GM12878 (cell line): Measurements from ENCODE around the gene AP3D1.
A peak's percentile ranks its signal among the peaks of the same experiment; 100 is the strongest.

Experiments used
- NR2F1 ChIP-seq: fragments of 450-650 bp; conservative IDR thresholded peaks from 2 replicates; pipeline ENCODE4 v1.6.1; 2017; ENCODE audit warnings: mild to moderate bottlenecking
- USF1 ChIP-seq: IDR thresholded peaks from 2 replicates; pipeline ENCODE4 v1.6.1; 2011; ENCODE audit warnings: borderline replicate concordance, low read depth, mild to moderate bottlenecking, moderate library complexity, mixed read lengths, low read length; ENCODE audit not compliant: insufficient read depth; ENCODE audit errors: extremely low read length

- TF ChIP-seq USF1 (no peak), NR2F1 (peak; percentile 88)
Measured at GRCh38 chr19:2051773-2052704, 99.3 kb downstream of the AP3D1 start.
